Activated CD4-positive, alpha-beta T cell treated with anti-CD3 and anti-CD28 coated beads for 1 hour (primary cell): ENCODE measurements around the gene PAFAH1B1.
"Not testable (repeated sequence)": the region's sequence is repeated elsewhere in the genome, so short reads cannot be mapped to it uniquely, and the experiment has no call there.

Experiments used
- DNase-seq: peaks from one replicate; pipeline ENCODE4 v3.0.0-alpha.2; 2020

The PAFAH1B1 gene

DNA sequence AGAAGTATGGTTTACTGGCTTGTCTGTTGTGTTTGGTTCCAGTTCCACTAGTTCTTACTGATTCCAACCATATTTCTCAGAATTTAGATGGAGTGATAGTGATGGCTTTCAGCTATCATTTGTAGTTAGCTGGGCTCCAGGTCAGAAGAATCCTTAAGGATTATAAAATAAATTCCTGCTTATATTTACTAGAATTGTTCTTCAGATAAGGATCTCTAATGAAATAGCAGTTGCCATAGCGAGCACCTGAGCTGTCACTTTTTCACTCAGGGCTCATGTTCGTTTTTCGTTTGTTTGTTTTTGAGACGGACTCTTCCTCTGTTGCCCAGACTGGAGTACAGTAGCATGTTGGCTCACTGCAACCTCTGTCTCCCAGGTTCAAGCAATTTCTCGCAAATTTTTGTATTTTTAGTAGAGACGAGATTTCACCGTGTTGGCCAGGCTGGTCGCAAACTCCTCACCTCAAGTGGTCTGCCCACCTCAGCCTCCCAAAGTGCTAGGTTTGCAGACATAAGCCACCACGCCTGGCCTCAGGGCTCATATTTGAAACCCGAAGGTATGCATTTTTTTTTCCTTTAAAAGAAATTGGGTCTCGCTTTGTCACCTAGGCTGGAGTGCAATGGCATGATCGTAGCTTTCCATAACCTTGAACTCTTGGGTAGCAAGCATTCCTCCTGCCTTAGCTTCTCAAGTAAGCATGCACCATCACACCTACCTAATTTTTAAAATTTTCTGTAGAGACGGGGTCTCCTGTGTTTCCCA is 42.9 kb downstream of the PAFAH1B1 start:
- DNase-seq, result no peak

DNA sequence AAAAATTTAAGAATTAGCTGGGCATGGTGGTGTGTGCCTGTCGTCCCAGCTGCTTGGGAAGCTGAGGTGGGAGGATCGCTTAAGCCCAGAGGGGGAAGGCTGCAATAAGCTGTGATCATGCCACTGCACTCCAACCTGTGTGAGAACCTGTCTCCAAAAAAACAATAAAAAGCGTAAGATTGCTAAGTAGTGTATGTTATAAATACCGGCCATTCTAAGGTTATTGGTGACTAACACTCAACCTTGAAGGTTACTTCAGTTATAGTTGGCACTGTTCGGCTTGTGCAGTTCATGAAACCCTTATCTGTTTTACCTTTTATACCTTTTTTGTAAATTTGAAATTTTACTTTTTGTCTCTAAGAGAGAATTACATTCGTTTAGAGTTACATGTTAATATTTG is 44.0 kb downstream of the PAFAH1B1 start:
- DNase-seq, result no peak

DNA sequence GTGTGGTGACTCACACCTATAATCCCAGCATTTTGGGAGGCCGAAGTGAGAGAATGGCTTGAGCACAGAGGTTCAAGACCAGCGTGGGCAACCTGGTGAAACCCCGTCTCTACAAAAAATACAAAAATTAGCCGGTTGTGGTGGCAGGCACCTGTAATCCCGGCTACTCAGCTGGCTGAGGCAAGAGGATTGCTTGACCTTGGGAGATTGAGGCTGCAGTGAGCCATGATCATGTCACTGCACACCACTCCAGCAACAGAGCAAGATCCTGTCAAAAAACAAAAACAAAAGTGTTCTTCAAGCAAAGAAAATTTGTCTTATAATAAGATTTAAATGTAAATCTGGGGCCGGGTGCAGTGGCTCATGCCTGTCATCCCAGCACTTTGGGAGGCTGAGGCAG is 51.5 kb downstream of the PAFAH1B1 start:
- no peak for DNase-seq

DNA sequence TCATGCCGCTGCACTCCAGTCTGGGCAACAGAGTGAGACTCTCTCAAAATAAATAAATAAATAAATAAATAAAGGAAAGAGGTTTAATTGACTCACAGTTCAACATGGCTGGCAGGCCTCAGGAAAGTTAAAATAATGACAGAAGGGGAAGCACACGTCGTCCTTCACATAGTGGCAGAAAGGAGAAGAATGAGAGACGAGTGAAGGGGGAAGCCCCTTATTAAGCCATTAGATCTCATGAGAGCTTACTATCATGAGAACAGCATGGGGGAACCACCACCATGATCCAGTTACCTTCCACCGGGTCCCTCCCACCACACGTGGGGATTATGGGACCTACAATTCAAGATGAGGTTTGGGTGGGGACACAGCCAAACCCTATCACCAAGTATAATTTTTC is 54.5 kb downstream of the PAFAH1B1 start:
- DNase-seq, result no peak

DNA sequence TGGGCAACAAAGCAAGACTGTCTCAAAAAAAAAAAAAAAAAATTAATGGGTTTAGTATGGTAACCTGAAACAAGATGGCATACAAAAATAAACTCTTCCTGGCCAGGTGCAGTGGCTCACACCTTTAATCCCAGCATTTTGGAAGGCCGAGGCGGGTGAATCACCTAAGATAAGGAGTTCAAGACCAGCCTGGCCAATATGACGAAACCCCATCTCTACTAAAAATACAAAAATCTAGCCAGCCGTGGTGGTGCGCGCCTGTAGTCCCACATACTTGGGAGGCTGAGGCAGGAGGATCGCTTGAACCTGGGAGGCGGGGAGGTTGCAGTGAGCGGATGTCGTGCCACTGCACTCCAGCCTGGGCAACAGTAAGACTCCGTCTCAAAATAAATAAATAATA is 55.7 kb downstream of the PAFAH1B1 start:
- DNase-seq, result no peak

DNA sequence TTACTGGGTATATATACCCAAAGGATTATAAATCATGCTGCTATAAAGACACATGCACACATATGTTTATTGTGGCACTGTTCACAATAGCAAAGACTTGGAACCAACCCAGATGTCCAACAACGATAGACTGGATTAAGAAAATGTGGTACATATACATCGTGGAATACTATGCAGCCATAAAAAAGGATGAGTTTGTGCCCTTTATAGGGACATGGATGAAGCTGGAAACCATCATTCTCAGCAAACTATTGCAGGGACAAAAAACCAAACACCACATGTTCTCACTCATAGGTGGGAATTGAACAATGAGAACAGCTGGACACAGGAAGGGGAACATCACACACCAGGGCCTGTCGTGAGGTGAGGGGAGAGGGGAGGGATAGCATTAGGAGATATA is 59.5 kb downstream of the PAFAH1B1 start:
- DNase-seq, result not testable (repeated sequence)

DNA sequence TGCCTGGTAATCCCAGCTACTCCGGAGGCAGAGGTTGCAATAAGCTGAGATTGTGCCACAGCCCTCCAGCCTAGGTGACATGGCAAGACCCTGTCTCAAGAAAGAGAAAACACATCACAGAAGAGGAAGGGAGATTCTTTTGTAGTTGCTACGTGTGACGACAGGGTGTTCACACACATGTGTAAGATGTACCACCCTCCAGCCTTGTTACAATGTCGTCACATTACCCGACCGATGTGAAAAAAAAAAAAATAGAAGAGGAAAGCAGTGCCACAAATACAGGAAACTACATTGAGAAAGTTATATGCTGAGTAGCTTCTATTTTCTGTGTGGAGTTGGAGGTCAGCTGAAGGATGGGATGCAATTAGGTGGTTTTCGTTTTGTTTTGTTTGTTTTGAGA is 62.1 kb downstream of the PAFAH1B1 start:
- no peak for DNase-seq

DNA sequence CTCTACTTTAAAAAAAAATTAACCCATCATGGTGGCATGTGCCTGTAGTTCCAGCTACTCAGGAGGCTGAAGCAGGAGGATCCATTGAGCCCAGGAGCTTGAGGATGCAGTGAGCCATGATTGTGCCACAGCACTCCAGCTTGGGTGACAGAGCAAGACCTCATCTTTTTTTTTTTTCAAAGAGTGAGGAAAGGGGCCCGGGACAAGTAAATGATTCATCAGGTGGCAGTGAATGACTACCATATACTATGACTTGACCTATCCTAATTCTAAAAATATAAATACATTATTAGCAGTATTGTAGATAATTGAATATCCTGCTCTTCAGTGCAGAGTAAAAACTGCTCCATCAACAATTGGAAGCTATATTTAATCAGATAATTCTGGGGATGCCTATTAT is 62.8 kb downstream of the PAFAH1B1 start:
- no peak for DNase-seq

DNA sequence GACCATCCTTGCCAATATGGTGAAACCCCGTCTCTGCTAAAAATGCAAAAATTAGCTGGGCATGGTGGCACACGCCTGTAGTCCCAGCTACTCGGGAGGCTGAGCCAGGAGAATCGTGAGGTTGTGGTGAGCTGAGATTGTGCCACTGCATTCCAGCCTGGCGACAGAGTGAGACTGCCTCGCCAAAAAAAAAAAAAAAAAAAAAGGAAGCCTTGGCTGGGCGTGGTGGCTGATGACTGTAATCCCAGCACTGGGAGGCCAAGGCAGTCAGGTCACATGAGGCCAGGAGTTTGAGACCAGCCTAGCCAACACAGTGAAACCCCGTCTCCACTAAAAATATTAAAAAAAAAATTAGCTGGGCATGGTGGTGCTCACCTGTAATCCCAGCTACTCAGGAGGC is 65.9 kb downstream of the PAFAH1B1 start:
- DNase-seq, result not testable (repeated sequence)

DNA sequence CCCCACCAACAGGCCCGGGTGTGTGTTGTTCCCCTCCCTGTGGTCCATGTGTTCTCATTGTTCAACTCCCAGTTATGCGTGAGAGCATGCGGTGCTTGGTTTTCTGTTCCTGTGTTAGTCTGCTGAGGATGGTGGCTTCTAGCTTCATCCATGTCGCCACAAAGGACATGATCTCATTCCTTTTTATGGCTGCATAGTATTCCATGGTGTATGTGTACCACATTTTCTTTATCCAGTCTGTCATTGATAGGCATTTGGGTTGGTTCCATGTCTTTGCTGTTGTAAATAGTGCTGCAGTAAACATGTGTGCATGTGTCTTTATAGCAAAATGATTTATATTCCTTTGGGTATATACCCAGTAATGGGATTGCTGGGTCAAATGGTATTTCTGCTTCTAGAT is 67.0 kb downstream of the PAFAH1B1 start:
- DNase-seq, result not testable (repeated sequence)

DNA sequence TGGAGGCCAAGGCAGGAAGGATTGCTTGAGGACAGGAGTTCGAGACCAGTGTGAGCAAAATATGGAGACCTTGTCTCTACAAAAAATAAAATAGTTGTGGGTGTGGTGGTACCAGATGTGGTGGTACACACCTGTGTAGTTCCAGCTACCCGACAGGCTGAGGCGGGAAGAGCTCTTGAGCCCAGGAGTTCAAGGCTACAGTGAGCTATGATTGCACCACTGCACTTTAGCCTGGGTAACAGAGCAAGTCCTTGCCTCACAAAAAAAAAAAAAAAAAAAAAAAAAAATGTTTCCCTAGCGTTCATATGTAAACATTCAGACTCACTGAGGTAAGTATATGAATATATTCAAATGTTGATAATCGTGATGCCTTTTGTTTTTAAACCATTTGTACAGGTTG is 78.6 kb downstream of the PAFAH1B1 start:
- no peak for DNase-seq

DNA sequence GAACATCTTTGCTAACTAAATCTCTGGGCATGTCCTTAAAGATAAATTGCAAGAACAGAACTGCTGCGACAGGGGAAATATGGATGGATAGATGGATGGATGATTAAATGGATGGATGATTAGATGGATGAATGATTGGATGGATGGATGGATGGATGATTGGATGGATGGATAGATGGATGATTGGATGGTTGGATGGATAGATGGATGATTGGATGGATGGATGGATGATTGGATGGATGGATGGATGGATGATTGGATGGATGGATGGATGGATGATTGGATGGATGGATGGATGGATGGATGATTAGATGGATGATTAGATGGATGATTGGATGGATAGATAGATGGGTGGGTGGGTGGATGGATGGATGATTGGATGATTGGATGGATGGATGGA is 85.8 kb downstream of the PAFAH1B1 start:
- not testable (repeated sequence) for DNase-seq

DNA sequence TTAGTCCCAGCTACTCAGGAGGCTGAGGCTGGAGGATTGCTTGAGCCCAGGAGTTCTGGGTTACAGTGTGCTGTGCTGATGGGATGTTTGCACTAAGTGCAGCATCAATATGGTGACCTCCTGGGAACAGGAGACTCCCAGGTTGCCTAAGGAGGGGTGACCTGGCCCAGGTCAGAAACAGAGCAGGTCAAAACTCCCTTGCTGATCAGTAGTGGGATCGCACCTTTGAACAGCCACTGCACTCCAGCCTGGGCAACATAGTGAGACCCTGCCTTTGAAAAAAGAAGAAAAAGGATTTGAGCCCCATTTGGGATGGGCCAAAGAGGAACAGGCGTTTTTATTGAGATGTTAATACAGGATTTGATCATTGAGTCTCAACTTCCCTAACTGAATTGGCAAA is 87.5 kb downstream of the PAFAH1B1 start:
- DNase-seq, result no peak

DNA sequence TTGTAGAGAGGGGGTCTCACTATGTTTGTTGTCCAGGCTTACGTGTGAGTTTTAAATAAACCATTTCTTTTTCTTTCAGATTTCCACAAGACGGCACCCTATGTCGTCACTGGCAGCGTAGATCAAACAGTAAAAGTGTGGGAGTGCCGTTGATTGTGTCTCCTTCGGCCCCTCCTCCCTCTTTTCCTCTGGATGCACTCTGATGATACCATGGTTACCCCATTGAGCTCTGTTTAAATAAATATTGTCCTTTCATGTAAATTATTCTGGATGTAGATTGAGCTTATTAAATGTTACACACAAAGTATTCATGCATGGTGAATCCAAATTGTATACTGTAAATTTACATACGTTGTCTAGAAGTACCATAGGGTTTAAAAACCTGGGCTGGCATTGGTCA is 88.2 kb downstream of the PAFAH1B1 start:
- no peak for DNase-seq

DNA sequence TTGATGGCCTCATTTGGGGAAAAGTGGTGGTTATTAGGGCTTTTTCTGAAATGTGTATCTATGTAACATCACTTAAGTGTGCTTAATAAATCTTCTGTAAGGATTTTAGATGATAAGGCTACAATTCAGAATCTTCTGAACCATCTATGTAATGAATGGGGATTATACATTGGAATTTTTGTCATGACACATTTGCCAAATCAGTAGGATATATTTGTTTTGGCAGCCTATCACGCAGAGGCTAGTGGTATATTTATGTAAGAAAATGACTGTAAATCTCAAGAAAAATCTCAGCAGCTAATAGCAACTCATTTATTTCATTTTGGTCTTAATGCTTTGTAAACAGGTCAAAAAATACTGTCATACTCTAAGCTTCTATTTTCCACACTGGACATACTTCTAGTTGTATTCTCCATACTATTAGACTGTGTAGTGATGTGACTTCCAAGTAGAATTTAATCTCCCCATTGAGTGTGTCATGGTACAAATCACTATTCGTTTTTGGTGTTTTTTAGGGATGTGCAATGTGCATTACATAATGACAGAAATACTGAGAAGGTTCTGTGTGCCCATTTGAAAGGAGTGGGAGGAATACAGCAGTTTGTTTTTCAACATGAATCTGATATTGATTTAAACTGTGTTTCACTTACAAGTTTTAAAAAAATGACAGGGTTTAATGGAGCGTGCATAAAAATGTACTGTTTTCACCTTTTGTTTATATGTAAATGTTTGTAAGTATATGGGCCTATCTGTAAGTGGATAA is 88.9 kb downstream of the PAFAH1B1 start:
- no peak for DNase-seq

DNA sequence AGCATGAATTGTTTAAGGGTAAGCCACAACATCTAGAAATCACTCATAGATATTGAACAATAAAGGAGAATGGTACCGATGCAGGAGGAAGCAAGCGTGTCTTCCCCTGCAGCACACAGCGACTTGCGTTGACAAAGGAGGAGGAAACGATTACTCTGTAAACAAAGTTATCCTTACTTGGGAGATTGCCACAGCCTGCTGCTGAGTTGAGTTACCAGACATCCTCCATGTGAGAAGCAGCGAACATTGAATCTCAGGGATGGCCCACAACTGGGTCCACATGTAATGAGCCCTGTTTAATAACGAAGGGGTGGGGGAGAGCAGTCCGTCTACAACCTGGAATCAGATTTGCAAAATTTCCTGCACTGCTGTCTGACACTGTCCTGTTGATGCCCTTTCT is 90.5 kb downstream of the PAFAH1B1 start:
- no peak for DNase-seq

DNA sequence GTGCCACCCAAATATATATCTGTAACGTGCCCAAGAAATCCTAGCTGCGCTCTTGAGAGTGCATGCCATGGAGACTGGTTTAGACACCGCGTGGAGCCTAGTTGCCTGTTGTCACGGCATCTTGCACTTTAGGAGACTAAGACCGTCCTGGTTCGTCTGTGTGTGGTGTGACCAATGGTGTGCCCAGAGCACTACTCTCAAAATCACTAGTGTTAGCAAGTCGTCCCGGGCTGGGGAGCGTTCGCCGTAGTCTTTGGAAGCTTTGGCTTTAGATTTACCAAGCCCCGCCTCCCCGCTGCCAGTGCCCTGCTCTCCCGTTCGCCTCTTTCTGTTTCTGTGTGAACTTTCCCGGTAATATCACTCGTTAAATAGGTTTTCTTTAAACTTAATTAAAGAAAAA is 91.1 kb downstream of the PAFAH1B1 start:
- DNase-seq, result no peak

DNA sequence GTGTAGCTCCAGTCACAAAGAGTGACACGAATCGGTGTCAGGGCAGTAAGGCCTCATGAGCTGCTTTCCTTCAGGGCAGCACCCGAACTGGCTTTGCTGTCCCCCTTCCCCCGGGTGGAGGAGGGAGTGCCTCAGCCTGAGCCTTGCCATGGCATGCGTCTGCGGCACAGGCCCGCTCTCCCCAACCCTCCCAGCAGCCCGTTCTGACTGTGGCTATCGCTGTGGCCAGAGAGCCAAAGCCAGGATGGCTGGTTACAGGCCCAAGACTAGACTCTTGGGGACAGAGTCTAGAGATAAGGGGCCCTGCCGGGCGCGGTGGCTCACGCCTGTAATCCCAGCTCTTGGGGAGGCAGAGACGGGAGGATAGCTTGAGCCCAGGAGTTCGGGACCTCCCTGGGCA is 92.2 kb downstream of the PAFAH1B1 start:
- DNase-seq, result no peak

DNA sequence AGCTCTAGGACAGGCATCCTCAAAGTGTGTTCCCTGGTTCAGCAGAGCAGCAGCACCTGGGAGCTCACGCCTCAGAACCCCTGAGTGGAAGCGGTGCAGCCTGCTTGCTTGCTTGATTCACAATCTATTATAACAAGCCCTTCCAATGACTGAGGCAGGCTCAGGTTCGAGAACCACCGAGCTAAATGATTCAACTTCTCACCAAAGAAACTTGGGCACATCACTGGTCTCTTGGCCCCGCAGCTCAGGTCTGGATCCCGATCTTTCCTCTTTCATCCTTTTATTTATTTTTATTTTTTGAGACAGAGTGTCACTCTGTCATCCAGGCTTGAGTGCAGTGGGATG is 93.6 kb downstream of the PAFAH1B1 start:
- no peak for DNase-seq

DNA sequence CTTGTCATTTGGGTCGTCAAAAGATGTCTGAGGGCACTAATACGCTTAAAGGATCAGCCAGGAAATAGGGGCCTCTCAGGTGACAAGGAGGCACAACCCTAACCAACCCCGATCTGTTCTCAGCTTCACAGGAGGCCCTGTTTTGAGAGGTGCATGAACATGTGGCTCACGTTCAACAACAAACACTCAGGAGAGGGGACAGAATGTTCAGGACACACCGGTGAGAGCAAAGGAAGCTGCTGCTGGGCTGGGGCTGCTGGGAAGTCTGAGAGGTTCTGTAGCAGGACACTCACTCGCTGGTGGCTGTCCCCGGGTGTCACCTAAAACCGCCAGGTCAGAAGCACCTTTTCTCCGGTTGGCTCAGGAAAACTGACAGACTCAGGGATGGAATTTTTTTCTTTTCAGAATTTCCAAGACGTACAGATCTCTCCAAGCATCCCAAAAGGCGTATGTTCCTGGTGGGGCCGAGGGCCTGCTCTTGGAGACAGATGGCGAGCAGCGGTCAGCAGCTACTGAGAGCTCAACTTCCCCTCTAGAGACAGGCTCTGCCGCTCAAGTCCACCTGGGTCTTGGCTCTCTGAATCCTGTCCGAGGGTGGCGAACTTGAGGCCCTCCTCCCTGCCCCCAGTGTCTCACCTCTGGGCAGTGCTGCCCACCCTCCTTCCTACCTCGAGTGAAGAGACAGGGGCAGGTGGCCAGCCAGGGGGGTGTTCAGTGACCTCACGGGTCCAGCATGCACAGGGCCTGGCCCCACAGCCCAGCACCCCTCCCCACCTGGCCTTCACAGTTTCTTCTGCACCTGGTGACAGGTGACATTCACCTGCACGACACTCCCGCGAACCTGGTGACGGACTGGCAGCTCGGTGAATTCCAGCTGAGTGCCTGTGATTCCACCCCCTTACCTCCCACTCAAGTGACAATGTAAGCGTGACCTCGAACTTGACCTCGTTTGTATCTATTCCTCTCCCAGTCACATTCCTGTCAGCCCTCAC is 95.2 kb downstream of the PAFAH1B1 start:
- no peak for DNase-seq

DNA sequence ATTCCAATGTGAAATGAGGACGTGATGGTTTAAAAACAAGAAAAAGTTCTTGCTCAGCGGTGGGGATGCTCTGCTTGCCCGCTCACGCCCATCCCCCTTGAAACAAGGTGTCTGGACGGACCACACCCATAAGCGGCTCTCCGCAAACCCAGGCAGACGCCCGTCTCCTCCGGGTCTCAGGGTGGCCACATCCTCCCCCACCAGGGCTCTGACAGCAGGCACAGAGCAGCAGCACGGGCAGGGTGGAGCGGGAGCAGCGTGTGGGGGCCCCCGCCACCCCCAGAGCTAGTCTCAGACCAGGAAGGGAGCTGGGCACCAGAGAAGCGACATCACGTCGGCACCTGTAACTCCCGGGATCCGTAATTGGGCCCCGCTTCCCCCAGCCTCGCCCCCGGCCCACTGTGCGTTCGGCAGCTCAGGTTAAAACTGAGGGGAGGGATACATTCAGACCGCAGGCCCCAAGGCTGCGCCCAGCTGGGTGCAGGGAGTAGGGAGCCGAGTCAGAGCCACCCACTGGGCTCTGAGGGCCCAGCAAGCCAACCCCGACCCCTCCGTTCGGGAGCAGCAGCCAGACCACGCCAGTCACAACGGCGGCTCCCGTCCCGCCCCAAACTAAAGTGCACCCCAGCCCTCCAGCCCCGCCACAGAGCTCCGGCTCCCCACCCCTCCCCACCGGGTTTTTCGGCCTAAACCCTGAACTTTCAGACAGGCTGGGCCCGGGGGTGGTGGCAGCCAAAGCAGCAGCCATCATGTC is 96.1 kb downstream of the PAFAH1B1 start:
- no peak for DNase-seq

DNA sequence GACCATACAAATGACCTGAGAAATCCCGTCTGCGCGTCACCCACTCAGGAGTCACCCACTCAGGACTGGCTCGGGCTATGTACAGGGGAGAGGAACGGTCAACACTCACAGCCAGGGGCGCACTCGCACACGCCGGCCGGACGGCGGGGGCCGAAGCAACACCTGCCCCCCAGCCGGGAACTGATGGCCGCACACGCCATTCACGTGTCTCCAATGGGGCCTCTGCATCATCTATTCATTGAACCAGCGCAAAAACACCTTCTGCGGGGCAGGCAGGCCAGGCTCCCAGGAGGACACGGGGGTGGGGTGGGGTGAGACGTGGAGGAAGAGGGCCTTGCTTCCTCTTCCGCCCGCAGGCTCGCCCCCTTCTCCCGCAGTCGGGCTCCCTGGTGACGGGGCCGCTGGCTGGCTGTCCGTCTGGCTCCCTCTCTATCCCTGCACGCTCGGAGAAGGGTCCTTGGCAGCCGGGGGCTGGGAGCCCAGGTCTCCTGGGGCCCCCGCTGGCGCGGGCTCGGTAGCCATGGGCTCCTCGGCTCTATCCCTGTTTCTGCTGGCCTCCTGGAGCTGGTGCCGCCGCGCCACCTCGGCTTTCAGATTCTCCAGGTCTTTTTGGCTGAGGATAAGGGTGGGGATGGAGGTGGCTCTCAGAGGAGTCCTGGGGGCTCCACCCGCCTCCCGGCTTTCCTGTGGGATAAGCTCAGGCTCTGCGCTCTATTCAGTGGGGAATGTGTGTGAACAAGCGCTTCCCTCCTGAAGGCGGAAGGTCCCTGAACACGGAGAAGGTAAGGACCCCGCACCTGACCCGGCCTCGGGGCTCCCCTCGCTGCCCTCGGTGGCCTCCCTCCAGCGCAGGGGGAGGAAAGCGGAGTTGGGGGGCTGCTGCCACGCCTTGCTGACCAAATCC is 97.0 kb downstream of the PAFAH1B1 start:
- no peak for DNase-seq
